Endothelial cell of umbilical vein (primary cell): Measurements from ENCODE around the gene PRDM2. TPM values are rescaled to one million over a fixed set of nuclear protein-coding genes. Genes with fewer than 3 reads are reported as not detected.

Experiments used
- BruUV-seq: library from RNA; stranded (reverse); fragments of 400-500 nt; replicated peaks from 2 replicates; lab custom pipeline; 2021; lab: Mats Ljungman, UMichigan
- CTCF ChIA-PET: fragments of 300-600, 350-600 bp; sonication (Branson Sonifier 250); formaldehyde crosslinking; loops from one replicate; lab custom pipeline; 2021; ENCODE audit warnings: antibody characterized with exemption, inconsistent platforms; lab: Charles Lee
- POLR2A ChIA-PET: fragments of 300-600, 350-600 bp; sonication (Branson Sonifier 250); formaldehyde crosslinking; loops from one replicate; lab custom pipeline; 2021; ENCODE audit warnings: antibody characterized with exemption, inconsistent platforms; lab: Charles Lee
- DNase-seq: peaks from one replicate; pipeline ENCODE4 v3.0.0-alpha.2; 2011; ENCODE audit warnings: low read depth, low spot score
- FAIRE-seq: peaks from 2 replicates; lab custom pipeline; 2011; peaks lifted over from hg19 to GRCh38; lab: Jason Lieb, UNC
- H2AFZ ChIP-seq: 2 replicates; pipeline ENCODE4 v1.6.0; 2012; ENCODE audit warnings: low read depth, low read length, control low read depth, inconsistent platforms
- H3K27ac ChIP-seq: 2 replicates; pipeline ENCODE4 v1.5.1; 2011; ENCODE audit warnings: low read depth, mild to moderate bottlenecking, control low read depth, low read length, moderate library complexity; ENCODE audit not compliant: insufficient read depth
- H3K27me3 ChIP-seq, 2 experiments: 2 replicates each; pipeline versions ENCODE4 v1.6.0 to v1.6.1; 2011; ENCODE audit warnings: low read length in 2 of 2, mixed read lengths in 1 of 2; ENCODE audit not compliant: control insufficient read depth in 2 of 2, insufficient read depth in 2 of 2
- H3K36me3 ChIP-seq, 2 experiments: 2 replicates in 1 of 2; 3 replicates in 1 of 2; pipeline ENCODE4 v1.5.1; 2011; ENCODE audit warnings: low read length in 2 of 2, mild to moderate bottlenecking in 1 of 2, moderate library complexity in 1 of 2; ENCODE audit not compliant: control insufficient read depth in 2 of 2, insufficient read depth in 2 of 2; ENCODE audit errors: extremely low read depth in 1 of 2
- H3K4me1 ChIP-seq: 3 replicates; pipeline ENCODE4 v1.5.1; 2011; ENCODE audit warnings: mild to moderate bottlenecking, low read length; ENCODE audit not compliant: control insufficient read depth, insufficient read depth; ENCODE audit errors: extremely low read depth
- H3K4me2 ChIP-seq: 2 replicates; pipeline ENCODE4 v1.6.1; 2011; ENCODE audit warnings: low read length, control low read depth, mixed read lengths; ENCODE audit not compliant: insufficient read depth
- H3K4me3 ChIP-seq, 3 experiments: fragments of 200-600 bp in 1 of 3; sonication (generic), shearing (Covaris generic) in 1 of 3; replicated peaks in 1 of 3; 2 replicates each; pipeline ENCODE4 v1.5.1; 2011 to 2016; ENCODE audit warnings: control low read depth in 3 of 3, low read length in 3 of 3, mild to moderate bottlenecking in 2 of 3, inconsistent platforms in 1 of 3, low read depth in 1 of 3, moderate library complexity in 1 of 3; ENCODE audit not compliant: insufficient read depth in 1 of 3
- H3K79me2 ChIP-seq: 2 replicates; pipeline ENCODE4 v1.6.0; 2012; ENCODE audit warnings: low read length, inconsistent platforms; ENCODE audit not compliant: control insufficient read depth, insufficient read depth
- H3K9ac ChIP-seq: replicated peaks from 2 replicates; pipeline ENCODE3; 2011; ENCODE audit warnings: low read length, control low read depth; ENCODE audit not compliant: insufficient read depth; ENCODE audit errors: extremely low read depth
- H3K9me1 ChIP-seq: replicated peaks from 3 replicates; pipeline ENCODE4 v1.6.0; 2011; ENCODE audit warnings: mild to moderate bottlenecking, low read length; ENCODE audit not compliant: control insufficient read depth, insufficient read depth; ENCODE audit errors: extremely low read depth
- H3K9me3 ChIP-seq: replicated peaks from 2 replicates; pipeline ENCODE4 v1.5.1; 2012; ENCODE audit warnings: low read length, inconsistent platforms; ENCODE audit not compliant: control insufficient read depth, insufficient read depth
- H4K20me1 ChIP-seq: replicated peaks from 2 replicates; pipeline ENCODE3; 2011; ENCODE audit warnings: mild to moderate bottlenecking, low read length; ENCODE audit not compliant: control insufficient read depth, insufficient read depth; ENCODE audit errors: extremely low read depth
- MAX ChIP-seq: IDR thresholded peaks from 2 replicates; pipeline ENCODE4 v1.6.1; 2011; ENCODE audit not compliant: insufficient read depth, insufficient read length
- POLR2A ChIP-seq: IDR thresholded peaks from 2 replicates; pipeline ENCODE4 v1.6.1; 2012; ENCODE audit warnings: low read depth, mild to moderate bottlenecking, control low read depth, low read length
- POLR2AphosphoS5 ChIP-seq: IDR thresholded peaks from 2 replicates; pipeline ENCODE4 v1.6.1; 2012; ENCODE audit warnings: low read depth, mild to moderate bottlenecking, control low read depth, low read length, moderate library complexity; ENCODE audit not compliant: insufficient read depth
- dilution Hi-C: fragments of 300-500 bp; cut with MboI; formaldehyde crosslinking; loops from one replicate; pipeline ENCODE4 v1.15.0; 2019; ENCODE audit warnings: low sequenced_read_pairs; ENCODE audit not compliant: extremely low pct_ligation_motif_present
- intact Hi-C: fragments of 100-400 bp; cut with micrococcal nuclease; formaldehyde crosslinking; loops from one replicate; pipeline ENCODE4 v1.10.0; 2022
- polyA plus RNA-seq, 4 experiments: library from polyadenylated mRNA; depleted of rRNA in 3 of 4; stranded (reverse) in 3 of 4; unstranded in 1 of 4; fragments of >200 nt; gene quantifications; 2 replicates each; pipeline versions ENCODE4 v1.2.1 to v1.2.3, GENCODE V29; 2011 to 2012; ENCODE audit warnings: missing spikeins in 1 of 4
- total RNA-seq: library from RNA; stranded (reverse); gene quantifications from 2 replicates; pipeline ENCODE4 v1.2.3, GENCODE V29; 2021

Gene PRDM2
- total and polyA plus RNA-seq, 2 donors (not counting 3 experiments of a cell fraction or from before 2014, with no cell fraction given), result 11.3 to 35.7 TPM

GRCh38 chr1:13748610-13749505 lies 48.9 kb downstream of the PRDM2 start:
- CTCF ChIA-PET, result interaction anchor here (0.6 to 2.0 kb wide), 9 partner anchors 9 to 48 kb away, joined by 3 to 12 read pairs (median 3); no protein-coding TSS in a partner anchor
- Histone ChIP-seq H3K36me3 (no peaks in the 10 kb centered on the region), H3K4me1 (peaks cover 14% of the 10 kb centered on the region), H3K4me2 (peak overlapping the region; percentile 48), H4K20me1 (peaks cover 10% of the 10 kb centered on the region), H3K79me2 (peaks cover 42% of the 10 kb centered on the region), H3K27me3 (no peaks in the 10 kb centered on the region), H2AFZ (peak overlapping the region; percentile 88), H3K4me3 (peak overlapping the region; percentile 47 to 83 (median 71)), H3K9ac (peak overlapping the region; percentile 88), H3K9me1 (no peaks in the 10 kb centered on the region), H3K9me3 (no peaks in the 10 kb centered on the region), H3K27ac (peak overlapping the region; percentile 57)
- TF ChIP-seq POLR2AphosphoS5 (peak; percentile 36), MAX (no peak), POLR2A (peak; percentile 67)
- POLR2A ChIA-PET, result interaction anchor here (1.0 kb wide), 1 partner anchor 42 kb away, joined by 7 read pairs; no protein-coding TSS in a partner anchor
- DNase-seq (peak; percentile 96), FAIRE-seq (peak; percentile 88)
- BruUV-seq, result TSS peak; percentile 87
- dilution Hi-C loops, result no loop called here
- intact Hi-C loops, result loop anchor here (1.0 to 2.0 kb wide), 2 partner anchors 49 to 58 kb away; partner anchors contain the start of gene PRDM2
